ENCODE data around the gene RCOR1.

DNA sequence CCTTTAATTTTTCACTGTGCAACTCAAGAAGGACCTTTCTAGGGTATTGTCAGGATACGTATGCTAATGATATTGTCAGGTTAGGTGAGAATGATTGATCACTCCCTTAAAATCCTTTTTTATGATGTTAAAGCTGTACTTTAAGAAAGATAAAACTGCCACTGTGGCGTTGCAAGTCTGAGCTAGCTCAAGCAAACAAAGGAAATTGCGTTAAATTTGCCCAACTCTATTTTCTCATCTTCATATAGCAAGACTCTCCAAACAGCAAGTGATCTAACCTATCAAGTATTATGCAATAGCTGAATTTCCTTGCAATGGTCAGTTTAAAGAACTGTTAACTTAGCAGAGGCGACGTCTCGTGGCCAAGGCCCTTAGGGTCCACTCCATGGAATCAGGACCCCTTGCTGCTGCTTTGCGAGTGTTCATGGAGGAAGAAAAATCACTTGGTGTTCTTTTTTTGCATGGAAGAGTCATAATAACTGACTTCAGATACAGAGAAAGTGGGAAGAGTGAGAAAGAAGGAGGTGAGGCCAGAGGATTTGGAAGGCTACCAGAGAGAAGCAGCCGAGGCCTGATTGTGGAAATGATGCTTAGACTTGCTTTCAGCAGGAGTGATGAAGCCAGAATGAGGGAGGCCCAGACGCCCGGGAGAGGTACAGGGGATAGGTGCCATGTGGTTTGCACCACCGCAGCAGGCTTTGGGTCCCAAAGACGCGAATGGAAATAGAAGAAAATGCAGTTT is 187.3 kb downstream of the RCOR1 start:
- TF ChIP-seq, protein P1, sequence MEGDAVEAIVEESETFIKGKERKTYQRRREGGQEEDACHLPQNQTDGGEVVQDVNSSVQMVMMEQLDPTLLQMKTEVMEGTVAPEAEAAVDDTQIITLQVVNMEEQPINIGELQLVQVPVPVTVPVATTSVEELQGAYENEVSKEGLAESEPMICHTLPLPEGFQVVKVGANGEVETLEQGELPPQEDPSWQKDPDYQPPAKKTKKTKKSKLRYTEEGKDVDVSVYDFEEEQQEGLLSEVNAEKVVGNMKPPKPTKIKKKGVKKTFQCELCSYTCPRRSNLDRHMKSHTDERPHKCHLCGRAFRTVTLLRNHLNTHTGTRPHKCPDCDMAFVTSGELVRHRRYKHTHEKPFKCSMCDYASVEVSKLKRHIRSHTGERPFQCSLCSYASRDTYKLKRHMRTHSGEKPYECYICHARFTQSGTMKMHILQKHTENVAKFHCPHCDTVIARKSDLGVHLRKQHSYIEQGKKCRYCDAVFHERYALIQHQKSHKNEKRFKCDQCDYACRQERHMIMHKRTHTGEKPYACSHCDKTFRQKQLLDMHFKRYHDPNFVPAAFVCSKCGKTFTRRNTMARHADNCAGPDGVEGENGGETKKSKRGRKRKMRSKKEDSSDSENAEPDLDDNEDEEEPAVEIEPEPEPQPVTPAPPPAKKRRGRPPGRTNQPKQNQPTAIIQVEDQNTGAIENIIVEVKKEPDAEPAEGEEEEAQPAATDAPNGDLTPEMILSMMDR (conservative IDR thresholded peaks at IDR 0.05; ENCODE audit: low read depth, low read length): no peak
- no peak for TF ChIP-seq POLR2A (IDR thresholded peaks at IDR 0.05; ENCODE audit: low read depth, low read length)
- no peak for TF ChIP-seq MAFK (IDR thresholded peaks at IDR 0.05; ENCODE audit: low read depth, low read length)
- TF ChIP-seq RFX5 (IDR thresholded peaks at IDR 0.05; ENCODE audit: low read depth, low read length): no peak
